Muscle layer of colon (tissue), 2 donors: Measurements from ENCODE around the gene ATP11A.

ENCODE experiments used
- H3K27ac ChIP-seq: one replicate; pipeline ENCODE4 v1.7.0; 2013; ENCODE audit warnings: low read depth, mild to moderate bottlenecking, low read length, moderate library complexity
- H3K27me3 ChIP-seq, 2 donors: one replicate each; pipeline ENCODE4 v1.7.0; 2013; ENCODE audit warnings: low read length in 2 of 2, mild to moderate bottlenecking in 2 of 2; ENCODE audit not compliant: insufficient read depth in 2 of 2, control insufficient read depth in 1 of 2
- H3K36me3 ChIP-seq: one replicate; pipeline ENCODE4 v1.7.0; 2013; ENCODE audit warnings: mild to moderate bottlenecking, low read length; ENCODE audit not compliant: insufficient read depth
- H3K4me1 ChIP-seq: one replicate; pipeline ENCODE4 v1.7.0; 2013; ENCODE audit warnings: mild to moderate bottlenecking, low read length; ENCODE audit not compliant: insufficient read depth
- H3K4me3 ChIP-seq, 2 donors: one replicate each; pipeline ENCODE4 v1.7.0; 2013; ENCODE audit warnings: low read length in 2 of 2, low read depth in 1 of 2, mild to moderate bottlenecking in 1 of 2, moderate library complexity in 1 of 2
- H3K9ac ChIP-seq: one replicate; pipeline ENCODE4 v1.7.0; 2013; ENCODE audit warnings: low read length
- H3K9me3 ChIP-seq: one replicate; pipeline ENCODE4 v1.7.0; 2013; ENCODE audit warnings: mild to moderate bottlenecking, low read length
- donor health status: abdominal sarcoma.
- donor health status: Adenocarcinoma of cecum.

Gene ATP11A

DNA sequence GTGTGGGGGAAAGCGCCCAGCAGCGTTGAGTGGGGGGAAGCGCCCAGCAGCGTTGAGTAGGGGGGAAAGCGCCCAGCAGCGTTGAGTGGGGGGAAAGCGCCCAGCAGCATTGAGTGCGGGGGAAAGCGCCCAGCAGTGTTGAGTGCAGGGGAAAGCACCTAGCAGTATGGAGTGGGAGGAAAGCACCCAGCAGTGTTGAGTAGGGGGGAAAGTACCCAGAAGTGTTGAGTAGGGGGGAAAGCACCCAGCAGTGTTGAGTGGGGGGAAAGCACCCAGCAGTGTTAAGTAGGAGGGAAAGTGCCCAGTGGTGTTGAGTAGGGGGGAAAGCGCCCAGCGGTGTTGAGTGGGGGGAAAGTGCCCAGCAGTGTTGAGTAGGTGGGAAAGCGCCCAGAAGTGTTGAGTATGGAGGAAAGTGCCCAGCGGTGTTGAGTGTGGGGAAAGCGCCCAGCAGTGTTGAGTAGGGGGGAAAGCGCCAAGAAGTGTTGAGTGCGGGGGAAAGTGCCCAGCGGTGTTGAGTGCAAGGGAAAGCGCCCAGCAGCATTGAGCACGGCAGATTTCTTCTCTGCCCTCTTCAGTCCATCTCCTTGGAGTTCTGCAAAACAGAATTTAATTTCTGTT, 138.4 kb downstream of the ATP11A start:
- H3K9ac ChIP-seq, result no peak overlapping the region
- no peak overlapping the region for H3K4me3 ChIP-seq
- no peaks in the 10 kb centered on the region for H3K9me3 ChIP-seq
- H3K36me3 ChIP-seq, result peaks cover 56% of the 10 kb centered on the region
- no peak overlapping the region for H3K27ac ChIP-seq
- H3K27me3 ChIP-seq, result no peaks in the 10 kb centered on the region
- no peaks in the 10 kb centered on the region for H3K4me1 ChIP-seq

DNA sequence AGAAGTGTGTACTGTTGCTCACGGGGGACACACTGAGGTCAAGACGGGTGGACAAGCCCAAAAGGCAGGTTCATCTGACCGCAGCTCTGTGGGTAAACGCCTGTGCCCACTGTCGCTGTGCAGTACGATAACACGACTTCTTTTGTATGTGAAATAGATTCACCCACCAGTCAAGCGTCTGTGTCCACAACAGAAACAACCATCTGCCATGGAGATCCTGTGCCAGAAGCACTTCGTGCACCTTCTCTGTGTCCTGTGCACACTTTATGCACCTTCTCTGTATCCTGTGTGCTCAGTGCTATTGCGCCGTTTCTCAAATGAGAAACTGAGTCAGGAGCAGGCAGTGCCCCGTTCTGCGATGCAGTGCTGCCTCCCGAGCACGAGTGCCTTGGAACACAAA, 138.9 kb downstream of the ATP11A start:
- Histone ChIP-seq H3K27ac (no peak overlapping the region), H3K27me3 (no peaks in the 10 kb centered on the region), H3K36me3 (peaks cover 58% of the 10 kb centered on the region), H3K9ac (no peak overlapping the region), H3K4me3 (no peak overlapping the region), H3K4me1 (no peaks in the 10 kb centered on the region), H3K9me3 (no peaks in the 10 kb centered on the region)

DNA sequence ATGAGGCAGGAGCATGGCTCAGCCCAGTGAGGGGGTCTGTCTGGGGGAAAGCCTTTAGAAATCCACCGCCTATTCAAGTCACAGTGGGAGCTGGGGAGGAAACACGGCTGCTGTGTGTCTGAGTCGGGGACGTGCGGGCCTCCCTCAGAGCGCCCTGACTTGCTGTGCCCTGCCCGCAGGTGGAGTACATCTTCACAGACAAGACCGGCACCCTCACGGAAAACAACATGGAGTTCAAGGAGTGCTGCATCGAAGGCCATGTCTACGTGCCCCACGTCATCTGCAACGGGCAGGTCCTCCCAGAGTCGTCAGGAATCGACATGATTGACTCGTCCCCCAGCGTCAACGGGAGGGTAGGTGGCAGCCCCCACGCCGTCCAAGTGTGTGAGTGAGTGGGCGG, 141.4 kb downstream of the ATP11A start:
- peaks cover 59% of the 10 kb centered on the region for H3K36me3 ChIP-seq
- H3K27ac ChIP-seq, result no peak overlapping the region
- H3K27me3 ChIP-seq, result no peaks in the 10 kb centered on the region
- H3K4me1 ChIP-seq, result no peaks in the 10 kb centered on the region
- H3K9ac ChIP-seq, result no peak overlapping the region
- no peaks in the 10 kb centered on the region for H3K9me3 ChIP-seq
- H3K4me3 ChIP-seq, result no peak overlapping the region

DNA sequence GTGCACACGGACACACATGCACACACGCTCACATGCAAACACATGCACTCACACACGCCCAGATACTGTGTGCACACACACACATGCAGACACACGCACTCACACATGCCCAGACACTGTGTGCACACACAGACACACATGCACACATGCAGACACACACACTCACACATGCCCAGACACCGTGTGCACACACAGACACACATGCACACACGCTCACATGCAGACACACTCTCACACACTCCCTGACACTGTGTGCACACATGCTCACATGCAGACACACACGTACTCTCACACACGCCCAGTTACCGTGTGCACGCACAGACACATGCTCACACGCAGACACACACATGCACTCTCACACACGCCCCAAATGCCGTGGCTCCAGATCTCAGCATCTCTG, 142.0 kb downstream of the ATP11A start:
- H3K27ac ChIP-seq, result no peak overlapping the region
- H3K4me1 ChIP-seq, result no peaks in the 10 kb centered on the region
- no peak overlapping the region for H3K9ac ChIP-seq
- no peaks in the 10 kb centered on the region for H3K27me3 ChIP-seq
- H3K4me3 ChIP-seq, result no peak overlapping the region
- no peaks in the 10 kb centered on the region for H3K9me3 ChIP-seq
- peaks cover 53% of the 10 kb centered on the region for H3K36me3 ChIP-seq

DNA sequence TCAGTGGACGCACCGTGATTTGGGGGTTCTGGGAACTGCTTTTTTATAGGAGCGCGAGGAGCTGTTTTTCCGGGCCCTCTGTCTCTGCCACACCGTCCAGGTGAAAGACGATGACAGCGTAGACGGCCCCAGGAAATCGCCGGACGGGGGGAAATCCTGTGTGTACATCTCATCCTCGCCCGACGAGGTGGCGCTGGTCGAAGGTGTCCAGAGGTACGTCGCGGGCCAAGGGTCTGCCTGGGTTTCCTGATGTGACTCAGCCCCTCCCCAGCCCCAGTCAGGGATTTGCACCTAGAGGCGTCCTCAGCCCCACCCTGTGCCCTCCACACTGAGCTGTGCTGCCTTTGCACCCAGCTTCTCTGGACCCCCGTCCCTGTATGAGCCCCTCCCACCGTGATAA, 143.0 kb downstream of the ATP11A start:
- Histone ChIP-seq H3K36me3 (peaks cover 43% of the 10 kb centered on the region), H3K27ac (no peak overlapping the region), H3K4me3 (no peak overlapping the region), H3K27me3 (no peaks in the 10 kb centered on the region), H3K9ac (no peak overlapping the region), H3K9me3 (no peaks in the 10 kb centered on the region), H3K4me1 (no peaks in the 10 kb centered on the region)

DNA sequence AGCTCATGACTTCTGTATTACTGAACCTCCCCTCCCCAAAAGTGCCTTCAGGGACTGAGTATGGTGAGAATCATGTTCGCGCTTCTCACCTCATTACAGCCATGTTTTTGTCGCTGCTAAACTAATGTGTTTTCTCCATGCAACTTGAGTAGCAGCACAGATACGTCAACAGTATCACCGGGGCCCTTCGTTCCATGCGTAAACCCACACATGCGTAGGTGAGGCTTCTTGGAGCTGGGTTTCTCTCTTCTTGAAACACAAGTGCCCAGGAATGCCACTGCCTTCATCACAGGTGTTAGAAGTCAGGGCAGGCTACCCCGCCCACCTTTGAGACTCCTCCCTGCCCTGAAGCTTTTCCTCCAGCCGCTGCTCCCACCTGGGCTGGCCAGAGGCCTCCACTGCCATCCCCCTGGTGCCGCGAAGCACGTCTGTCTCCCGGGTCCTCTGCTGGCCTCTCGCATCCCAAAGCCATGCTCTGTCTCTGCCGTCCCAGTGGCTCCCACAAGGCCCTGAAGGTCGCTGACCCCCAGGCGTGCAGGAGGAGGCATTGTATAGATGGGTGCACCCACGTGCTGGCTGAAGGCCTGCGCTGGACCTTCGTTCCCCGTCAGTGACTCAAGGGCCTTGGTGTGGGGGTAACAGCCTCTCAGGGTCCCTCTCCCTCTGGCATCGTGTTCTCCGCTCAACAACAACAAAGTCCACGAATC, 143.9 kb downstream of the ATP11A start:
- H3K36me3 ChIP-seq, result peaks cover 44% of the 10 kb centered on the region
- H3K27ac ChIP-seq, result no peak overlapping the region
- H3K9me3 ChIP-seq, result no peaks in the 10 kb centered on the region
- H3K4me3 ChIP-seq, result no peak overlapping the region
- no peaks in the 10 kb centered on the region for H3K4me1 ChIP-seq
- H3K27me3 ChIP-seq, result no peaks in the 10 kb centered on the region
- no peak overlapping the region for H3K9ac ChIP-seq

DNA sequence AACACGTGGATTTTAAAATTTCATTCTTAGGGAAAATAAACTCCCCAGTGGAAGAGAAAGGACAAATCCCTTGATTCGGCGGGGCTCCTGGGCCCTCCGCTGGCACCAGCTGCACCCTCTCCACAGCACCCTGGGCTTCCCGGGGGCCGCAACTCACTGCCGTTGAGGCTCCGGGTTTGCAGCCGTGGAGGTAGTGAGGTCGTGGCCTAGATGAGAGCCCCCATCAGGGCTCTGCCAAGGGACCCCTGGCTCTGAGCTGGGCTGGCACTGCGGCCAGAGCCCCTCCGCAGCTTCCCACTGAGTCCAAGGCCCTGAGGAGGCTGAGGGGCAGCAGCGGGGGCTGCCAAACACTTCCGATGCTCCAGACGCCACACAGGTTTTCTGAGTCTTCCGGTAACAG, 145.5 kb downstream of the ATP11A start:
- no peaks in the 10 kb centered on the region for H3K27me3 ChIP-seq
- no peak overlapping the region for H3K4me3 ChIP-seq
- no peak overlapping the region for H3K27ac ChIP-seq
- H3K9me3 ChIP-seq, result no peaks in the 10 kb centered on the region
- H3K4me1 ChIP-seq, result no peaks in the 10 kb centered on the region
- H3K9ac ChIP-seq, result no peak overlapping the region
- H3K36me3 ChIP-seq, result peaks cover 53% of the 10 kb centered on the region

DNA sequence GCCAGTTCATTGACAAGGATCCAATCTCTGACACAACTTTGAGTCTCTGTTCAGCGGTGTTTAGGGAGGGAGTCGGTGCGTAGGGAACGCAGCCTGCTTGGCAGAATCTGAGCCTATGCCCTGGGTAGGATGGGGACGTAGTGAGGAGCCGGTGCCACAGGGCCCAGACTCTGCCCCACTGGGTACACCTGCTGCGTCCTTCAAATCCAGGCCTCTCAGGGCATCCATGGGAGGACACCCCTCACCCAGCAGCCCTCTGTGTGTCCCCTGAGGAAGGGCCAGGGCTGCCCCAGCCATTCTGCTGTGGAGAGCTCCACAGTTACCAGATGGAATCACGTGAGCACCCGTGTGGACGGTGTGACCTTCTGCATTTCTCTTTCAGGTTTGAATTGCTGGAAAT, 146.0 kb downstream of the ATP11A start:
- Histone ChIP-seq H3K27me3 (no peaks in the 10 kb centered on the region), H3K27ac (no peak overlapping the region), H3K9ac (no peak overlapping the region), H3K36me3 (peaks cover 53% of the 10 kb centered on the region), H3K4me1 (no peaks in the 10 kb centered on the region), H3K9me3 (no peaks in the 10 kb centered on the region), H3K4me3 (no peak overlapping the region)

DNA sequence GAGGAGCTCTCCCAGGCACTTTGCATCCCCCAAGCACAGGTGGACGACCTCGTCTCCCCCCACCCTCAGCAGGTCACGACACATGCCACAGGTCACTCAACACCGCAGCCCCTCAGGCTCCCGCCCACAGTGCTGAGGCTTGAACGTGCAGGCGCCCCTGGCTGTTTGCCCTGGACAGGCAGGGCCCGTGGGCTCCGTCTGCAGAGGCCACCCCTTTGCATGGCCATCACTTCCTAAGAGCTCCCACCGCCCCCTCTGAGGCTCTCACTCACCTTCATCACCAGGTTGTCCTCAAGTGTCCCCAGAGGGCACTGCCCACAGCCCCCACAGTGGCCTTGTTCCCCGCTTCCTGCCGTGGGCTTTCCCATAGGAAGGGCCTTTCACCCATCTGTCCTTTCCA, 147.1 kb downstream of the ATP11A start:
- Histone ChIP-seq H3K27me3 (no peaks in the 10 kb centered on the region), H3K9me3 (no peaks in the 10 kb centered on the region), H3K36me3 (peaks cover 44% of the 10 kb centered on the region), H3K27ac (no peak overlapping the region), H3K4me3 (no peak overlapping the region), H3K4me1 (no peaks in the 10 kb centered on the region), H3K9ac (no peak overlapping the region)

DNA sequence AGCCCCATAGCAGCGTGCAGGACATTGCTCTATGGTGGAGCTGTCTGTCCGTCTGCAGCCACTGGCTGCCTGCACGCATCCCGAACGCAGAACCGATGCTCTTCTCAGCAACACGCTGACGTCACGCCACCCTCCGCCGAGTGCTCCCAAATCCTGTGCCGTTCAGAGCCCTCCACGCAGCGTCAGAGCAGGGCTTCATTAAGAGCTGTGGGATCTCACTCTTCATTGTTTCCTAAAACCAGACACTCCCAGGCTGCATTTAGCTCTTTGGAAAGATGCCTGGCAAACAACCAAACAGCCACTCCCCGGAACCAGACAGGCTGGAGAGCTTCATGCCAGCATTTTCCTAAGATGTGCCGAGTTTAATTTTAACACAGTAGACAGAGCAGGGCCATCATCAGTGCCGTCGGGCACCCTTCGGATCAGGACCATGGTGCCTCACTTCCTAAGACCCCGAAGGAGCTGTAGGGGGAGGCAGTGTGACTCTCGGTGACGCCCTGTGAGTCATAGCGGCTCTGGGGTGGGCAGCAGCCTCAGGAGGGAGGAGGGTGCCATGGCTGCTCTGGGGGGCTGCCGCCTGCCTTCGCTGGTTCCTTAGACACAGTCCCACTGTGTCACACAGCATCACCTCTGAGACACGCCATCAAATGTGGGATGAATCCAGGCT, 147.7 kb downstream of the ATP11A start:
- peaks cover 38% of the 10 kb centered on the region for H3K36me3 ChIP-seq

DNA sequence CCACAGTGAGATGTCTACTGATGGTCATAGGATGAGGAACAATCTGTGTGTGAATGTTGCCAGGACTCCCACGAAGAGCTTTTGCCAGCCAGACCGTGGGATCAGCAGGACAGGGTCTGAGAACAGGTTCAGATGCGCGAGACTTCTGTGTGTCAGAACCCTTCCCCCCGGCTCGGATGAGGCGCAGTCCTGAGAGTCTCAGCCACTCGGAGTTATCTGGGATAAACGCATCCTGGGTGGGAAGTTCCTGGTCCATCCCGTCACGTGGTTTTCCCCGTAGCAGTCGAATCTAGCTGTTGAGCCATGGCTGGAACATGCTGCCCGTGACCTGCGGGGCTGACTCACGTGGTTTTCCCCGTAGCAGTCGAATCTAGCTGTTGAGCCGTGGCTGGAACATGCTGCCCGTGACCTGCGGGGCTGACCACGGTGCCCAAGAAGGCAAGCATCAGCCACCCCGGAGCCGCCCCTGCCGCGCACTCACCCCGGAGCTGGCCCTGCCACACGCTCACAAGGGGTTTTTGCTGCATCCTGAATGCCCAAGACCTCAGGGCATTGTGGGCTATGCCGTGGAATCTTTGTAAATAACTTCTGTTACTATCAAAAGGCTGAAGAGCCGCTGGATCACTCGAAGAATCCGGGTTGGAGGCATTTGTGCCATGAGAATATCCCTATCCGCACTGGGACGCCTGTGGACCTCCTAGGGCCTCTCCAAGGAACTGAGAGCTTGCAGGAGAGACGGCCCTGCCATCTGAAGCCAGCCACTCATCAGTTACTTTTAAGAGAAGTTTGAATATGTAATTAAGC, 148.4 kb downstream of the ATP11A start:
- Histone ChIP-seq H3K4me1 (peaks cover 5% of the 10 kb centered on the region), H3K9me3 (no peaks in the 10 kb centered on the region), H3K36me3 (peaks cover 31% of the 10 kb centered on the region), H3K4me3 (no peak overlapping the region), H3K27me3 (no peaks in the 10 kb centered on the region), H3K9ac (no peak overlapping the region), H3K27ac (no peak overlapping the region)

More for the DNA sequence above, 147.7 kb downstream of the ATP11A start:
- Histone ChIP-seq H3K9ac (no peak overlapping the region), H3K9me3 (no peaks in the 10 kb centered on the region), H3K4me1 (no peaks in the 10 kb centered on the region), H3K4me3 (no peak overlapping the region), H3K27me3 (no peaks in the 10 kb centered on the region), H3K27ac (no peak overlapping the region)
